GM18505 (cell line): ENCODE results near the gene ABHD14A.

ENCODE experiments used
- ATAC-seq: cut with Tn5 transposase; IDR thresholded peaks from one replicate; pipeline ENCODE4 v1.9.1; 2021; ENCODE audit not compliant: unreplicated experiment
- POLR2A ChIP-seq: IDR thresholded peaks from 4 replicates; pipeline ENCODE4 v1.6.1; 2011; ENCODE audit warnings: borderline replicate concordance; ENCODE audit not compliant: insufficient read depth, insufficient read length; ENCODE audit errors: extremely low read depth

Gene ABHD14A

DNA sequence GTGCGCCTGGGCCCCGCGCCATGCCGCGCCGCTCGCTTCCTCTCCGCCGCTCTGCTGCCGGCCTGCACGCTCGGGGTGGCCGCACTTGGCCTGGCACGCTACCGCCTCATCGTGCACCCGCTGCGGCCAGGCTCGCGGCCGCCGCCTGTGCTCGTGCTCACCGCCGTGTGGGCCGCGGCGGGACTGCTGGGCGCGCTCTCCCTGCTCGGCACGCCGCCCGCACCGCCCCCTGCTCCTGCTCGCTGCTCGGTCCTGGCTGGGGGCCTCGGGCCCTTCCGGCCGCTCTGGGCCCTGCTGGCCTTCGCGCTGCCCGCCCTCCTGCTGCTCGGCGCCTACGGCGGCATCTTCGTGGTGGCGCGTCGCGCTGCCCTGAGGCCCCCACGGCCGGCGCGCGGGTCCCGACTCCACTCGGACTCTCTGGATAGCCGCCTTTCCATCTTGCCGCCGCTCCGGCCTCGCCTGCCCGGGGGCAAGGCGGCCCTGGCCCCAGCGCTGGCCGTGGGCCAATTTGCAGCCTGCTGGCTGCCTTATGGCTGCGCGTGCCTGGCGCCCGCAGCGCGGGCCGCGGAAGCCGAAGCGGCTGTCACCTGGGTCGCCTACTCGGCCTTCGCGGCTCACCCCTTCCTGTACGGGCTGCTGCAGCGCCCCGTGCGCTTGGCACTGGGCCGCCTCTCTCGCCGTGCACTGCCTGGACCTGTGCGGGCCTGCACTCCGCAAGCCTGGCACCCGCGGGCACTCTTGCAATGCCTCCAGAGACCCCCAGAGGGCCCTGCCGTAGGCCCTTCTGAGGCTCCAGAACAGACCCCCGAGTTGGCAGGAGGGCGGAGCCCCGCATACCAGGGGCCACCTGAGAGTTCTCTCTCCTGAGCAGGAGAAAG is 18.7 kb upstream of the ABHD14A start:
- TF ChIP-seq POLR2A: no peak

DNA sequence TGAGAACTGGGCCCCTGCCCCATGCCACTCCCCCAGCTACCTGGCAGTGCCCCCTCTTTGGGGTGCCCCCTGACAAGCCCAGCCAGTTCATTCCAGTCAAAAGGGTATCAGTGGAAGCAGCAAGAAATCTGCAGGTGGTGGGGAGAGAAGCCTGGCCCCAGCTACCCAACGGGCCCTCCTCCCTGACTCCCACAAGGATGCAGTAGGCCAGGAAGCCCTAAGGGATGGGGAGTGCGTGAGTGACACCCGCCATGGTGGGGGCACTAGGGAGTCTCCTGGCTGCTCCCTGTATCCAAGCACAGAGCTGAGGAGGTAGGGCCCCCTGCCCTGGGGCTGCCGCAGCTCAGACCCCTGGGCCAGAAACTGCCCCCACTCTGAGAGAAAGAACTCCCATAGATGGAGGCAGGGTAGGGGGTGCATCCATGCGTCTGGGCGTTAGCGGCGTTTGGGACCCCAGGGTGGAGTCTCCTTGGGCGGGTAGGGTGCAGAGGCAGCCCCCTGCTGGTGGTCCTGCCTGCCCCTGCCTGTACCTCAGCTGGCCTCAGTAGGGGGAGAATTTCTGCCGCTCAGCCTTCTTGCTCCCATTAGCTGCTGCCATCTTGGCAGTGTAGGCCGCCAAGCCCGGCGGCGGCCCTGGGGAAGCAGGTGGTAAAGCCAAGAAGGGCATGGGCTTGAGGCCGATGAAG is 17.2 kb upstream of the ABHD14A start:
- no peak for ATAC-seq
- TF ChIP-seq POLR2A: no peak

More for the DNA sequence above, 18.7 kb upstream of the ABHD14A start:
- ATAC-seq: no peak

DNA sequence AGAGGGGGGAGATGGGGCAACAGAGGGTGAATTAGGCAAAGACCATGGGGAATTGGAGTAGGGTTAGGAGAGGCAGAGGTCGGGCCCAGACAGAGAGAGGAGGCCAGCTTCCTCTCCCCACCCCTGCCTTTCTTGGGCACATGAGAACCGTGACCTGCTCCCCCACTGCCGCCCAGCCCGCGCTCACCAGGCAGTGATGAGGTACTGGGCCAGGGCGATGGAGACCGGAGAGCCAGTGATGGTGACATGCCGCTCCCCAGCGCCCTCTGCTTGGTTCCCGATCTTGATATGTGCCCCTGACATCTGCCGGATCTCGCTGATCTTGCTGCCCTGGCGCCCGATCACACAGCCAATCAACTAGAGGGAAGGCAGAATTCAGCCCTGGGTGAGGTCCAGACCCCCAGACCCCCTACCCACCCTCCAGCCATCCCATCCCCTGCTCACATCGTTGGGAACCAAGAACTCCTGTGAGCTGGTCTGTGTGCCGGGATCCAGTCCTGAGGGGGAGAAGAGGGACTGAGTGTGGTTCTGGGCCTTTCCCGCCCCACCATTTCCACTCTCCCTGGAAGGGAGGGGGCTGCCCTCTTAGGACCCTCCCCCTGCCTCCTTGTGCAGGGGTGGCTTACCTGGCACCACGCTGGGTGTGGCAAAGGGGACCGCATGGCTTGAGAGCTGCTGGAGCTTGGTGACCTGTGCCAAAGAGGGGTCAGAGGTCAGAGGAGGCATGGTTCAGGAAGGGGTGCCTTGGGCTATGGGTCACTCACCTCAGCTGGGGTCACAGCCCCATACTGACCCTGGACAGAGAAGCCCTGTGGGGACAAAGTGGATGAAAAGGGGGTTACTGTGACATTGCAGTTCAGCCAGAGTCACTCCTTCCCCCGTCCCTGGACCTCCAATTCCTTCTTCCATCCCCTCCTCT is 16.0 kb upstream of the ABHD14A start:
- TF ChIP-seq POLR2A: no peak
- ATAC-seq: no peak

DNA sequence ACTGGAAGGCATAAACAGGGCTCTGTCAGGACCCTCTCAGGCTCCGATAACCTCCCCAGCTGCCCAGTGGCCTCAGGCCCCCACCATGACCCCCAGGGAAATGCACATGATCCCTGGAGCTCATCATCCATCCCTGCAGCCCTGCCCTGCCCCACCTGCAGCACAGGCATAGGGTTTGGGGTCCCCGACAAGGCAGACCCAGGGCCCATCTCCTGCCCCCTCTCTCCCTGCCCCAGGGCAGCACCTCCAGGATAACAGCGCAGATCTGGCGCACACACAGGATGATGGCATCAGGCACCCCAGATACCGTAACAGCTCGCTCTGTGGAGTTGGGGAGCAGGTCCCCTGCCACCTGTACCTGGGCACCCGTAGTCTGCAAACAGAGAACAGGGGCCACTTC is 15.2 kb upstream of the ABHD14A start:
- ATAC-seq: no peak
- TF ChIP-seq POLR2A: no peak

DNA sequence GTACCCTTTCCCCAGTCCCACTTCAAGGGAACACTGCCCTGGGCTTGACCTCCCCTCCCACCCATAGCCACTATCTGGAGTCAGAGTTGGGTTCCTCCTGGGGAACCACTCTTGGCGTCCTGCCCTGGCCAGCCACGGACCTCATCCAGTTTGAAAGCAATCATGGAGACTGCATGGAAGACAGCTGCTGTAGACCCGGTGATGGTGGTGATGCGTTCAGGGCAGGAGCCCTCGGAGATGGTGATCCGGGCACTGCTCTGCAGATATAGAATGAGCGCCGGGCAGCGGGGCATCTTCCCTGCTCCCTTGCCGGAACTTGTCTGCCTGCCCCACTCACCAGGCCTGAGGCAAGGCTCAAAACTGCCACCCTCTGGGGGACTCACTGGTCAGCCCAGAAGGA is 14.5 kb upstream of the ABHD14A start:
- ATAC-seq: no peak
- no peak for TF ChIP-seq POLR2A

DNA sequence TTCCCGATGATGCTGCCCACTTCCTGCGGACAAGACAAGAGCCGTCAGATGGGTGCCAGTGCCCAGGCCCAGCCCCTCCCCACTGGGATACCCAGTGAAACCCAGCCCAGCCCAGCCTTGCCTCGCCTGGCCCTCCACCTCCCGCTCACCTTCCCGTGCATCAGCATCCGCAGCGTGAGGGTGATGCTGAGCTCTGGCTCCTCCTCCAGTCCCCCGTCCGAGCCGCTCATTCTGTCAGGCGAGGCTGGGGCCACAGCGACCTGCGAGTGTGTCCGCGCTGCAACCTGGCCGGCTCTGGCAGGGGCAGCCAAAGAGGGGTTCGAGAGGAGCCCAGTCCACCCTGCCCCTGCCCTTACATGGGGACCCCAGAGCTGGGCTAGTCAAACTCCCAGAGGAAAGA is 13.9 kb upstream of the ABHD14A start:
- ATAC-seq: no peak
- TF ChIP-seq POLR2A: no peak

DNA sequence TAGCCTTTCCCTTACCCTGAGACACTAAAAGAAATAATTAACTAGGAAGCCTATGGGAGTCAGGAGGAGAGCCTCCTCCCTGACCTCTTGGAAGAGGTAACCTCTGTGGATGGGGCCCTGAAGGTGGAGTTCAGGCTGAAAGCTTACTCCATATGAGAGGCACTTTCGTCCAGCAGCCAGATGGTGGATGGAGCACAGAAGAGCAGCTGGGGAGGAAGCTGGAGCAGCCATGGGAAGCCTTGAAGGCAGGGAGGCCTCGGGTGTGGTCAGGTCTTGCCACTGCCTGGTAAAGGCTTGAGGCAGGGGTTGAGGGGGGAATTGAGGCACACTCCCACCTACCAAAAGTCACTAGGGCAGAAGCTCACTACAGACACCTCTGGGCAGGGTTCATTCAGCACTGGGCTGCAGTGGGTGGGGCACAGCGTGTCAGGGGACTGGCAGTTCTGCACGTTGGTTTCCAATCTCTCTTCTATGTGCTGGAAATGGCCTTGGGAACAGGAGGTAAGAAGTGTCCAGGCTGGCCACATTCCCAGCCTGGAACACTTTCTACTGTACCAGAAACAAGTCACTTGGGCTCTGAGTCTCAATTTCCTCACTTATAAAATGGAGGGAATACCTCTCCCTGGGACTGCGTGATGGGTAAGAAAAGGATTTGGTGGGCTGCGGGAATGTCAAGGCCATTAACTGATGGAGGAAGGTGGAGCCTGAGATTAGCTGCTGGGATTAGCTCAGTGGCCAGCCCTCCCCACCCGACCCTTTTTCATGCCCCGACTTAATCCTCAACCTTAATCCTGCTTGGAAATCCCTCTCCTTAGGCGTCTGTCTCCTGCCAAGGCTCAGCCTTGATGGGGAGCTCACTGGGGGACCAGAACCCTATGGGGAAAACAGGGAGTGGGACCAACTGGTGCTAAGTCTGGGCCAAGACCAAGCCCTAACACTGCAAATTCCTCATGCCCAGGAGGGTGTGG is 13.0 kb upstream of the ABHD14A start:
- no peak for TF ChIP-seq POLR2A
- no peak for ATAC-seq

DNA sequence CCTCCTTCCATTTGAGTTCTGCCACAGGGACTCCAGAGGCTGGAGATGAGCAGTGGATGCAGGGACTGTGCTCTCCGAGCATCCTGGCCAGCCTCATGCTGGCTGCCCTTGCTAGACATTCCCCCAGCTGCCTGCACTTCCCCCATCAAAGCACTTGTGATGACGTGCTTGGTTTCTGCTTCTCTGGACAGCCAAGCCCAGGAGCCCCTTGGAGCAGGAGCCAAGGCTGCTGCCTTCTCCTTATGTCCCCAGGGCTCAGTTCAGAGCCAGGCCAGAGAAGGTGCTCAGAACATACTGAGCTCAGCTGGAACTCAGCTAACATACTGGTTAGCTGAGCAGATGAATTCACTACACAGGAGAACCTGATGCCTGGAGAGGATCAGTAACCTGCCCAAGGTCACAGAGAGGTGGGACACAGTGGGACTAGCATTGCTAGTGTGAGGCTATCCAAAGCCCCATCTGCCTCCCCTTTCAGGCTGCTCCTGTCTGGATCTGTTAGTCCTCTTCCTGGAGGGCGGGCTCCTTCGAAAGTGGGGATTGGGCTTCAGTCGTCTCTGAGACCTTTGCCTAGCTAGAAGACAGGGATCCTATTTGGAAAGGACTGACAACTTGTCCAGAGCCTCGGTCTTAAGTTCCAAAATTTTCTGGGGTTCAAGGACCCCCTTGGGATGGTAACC is 11.9 kb upstream of the ABHD14A start:
- no peak for TF ChIP-seq POLR2A

DNA sequence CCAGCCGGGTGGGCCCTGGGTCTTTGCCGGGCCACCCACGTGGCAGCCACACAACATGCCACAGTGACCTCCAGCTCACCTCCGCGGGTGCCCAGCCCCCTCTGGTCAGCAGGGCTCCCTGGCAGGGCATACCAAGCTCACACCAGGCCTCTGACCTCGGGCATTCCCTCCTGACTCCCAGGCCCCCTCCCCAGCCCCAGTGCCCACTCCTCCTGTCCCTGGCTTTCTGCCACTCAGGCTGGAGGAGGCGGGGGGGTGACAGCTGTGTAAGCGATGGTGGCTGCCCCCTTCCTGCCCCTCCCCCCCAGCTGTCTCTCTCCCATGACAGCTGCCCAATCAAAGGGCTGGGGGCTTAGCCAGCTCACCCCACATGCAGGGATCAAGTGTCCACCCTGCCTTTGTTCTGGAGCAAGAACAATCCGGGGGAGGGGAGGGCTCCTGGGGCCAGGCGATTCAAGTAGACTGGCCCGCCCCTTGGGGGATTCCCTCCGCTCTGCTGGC is 10.9 kb upstream of the ABHD14A start:
- ATAC-seq: no peak
- TF ChIP-seq POLR2A: no peak

More for the DNA sequence above, 11.9 kb upstream of the ABHD14A start:
- no peak for ATAC-seq

DNA sequence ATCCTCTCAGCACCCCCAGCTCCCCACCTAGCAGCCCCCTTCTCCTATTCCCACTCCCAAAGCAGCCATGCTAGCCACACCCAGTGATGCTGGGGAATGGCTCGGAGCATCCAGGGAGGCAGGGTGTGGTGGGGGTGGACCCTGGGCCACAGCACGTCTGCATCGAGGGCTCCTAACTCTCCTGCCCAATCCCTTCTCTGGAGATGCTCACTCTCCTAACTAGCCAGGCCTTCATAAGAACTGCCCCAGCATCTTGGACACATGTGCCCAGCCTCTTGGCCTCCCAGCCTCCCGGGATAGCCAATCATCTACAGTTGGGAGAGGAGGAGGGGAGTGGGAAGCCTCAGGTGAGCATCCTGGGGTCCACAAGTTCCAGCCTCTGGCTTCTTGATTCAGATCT is 10.3 kb upstream of the ABHD14A start:
- no peak for ATAC-seq
- no peak for TF ChIP-seq POLR2A

DNA sequence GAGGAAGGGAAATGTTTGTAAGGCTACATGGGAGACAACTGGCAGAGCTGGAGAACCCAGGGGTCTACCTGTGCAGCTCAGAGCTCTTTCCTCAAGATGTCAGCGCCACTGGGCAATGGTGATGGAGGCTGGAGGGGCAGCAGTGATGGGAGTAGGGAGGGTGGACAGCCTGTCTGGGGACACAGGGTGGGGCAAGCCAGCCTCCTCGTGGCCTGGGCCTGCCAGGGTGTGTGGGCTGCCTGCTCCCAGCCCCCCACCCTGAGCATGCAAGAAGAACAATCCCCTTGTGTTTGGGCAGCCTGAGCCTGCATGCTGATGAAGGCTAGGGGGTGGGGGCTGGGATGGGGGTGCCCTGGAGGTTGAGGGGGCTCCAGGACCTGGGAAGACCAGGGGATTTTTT is 8.8 kb upstream of the ABHD14A start:
- ATAC-seq: no peak
- no peak for TF ChIP-seq POLR2A

DNA sequence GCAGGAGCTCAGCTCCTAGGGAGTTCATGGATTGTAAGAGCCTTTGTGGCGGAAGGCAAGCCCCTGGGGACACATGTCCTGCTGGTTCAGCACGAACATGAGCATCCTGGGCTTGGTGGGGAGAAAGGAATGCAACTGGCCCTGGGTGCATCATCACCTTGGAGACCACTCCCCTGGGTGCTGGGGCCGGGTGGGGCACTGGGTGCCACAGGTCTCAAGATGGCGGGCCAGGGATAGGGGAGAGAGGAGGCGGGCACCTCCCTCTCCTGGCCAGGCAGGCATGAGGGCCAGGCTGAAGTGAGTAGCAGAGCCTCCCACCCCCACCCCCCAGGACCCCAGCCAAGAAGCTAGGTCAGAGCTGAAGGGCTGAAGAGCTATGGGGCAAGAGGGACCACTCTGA is 8.4 kb upstream of the ABHD14A start:
- TF ChIP-seq POLR2A: no peak
- ATAC-seq: no peak

DNA sequence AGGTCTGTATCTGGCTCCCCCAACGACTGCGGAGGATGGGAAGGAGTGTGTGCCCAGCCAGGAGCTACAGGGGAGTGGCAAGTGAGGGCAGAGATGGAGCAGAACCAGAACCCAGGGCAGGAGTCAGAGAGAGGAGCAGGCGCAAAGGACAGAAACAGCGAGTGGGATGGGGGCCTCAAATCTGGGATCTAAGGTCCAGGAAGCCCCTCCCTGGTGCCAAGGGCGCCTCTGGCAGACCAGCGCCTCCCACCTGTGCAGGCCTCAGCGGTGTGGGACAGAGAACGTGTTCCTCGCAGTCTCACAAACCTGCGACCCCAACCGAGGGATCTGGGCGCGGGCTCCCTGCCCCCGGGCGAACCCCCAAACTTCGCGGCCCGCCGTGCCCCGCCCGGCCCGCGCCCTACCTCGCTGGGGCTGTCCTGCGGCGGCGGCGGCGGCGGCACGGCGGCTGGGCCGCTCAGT is 7.9 kb upstream of the ABHD14A start:
- TF ChIP-seq POLR2A: no peak
- peak; percentile 42 for ATAC-seq
